ENCODE results near the gene XCR1. TPM values are rescaled to one million over a fixed set of nuclear protein-coding genes. Genes with fewer than 3 reads are reported as not detected.

XCR1 gene
- total RNA-seq, 1 donor from 2014 or later = 0.05 TPM

- Mint-ChIP-seq H3K27ac (peak overlapping the region; percentile 63), H3K4me3 (no peak overlapping the region), H3K36me3 (ENCODE audit: low read depth) (peaks cover 43% of the 10 kb centered on the region), H3K4me1 (peaks cover 71% of the 10 kb centered on the region), H3K9me3 (peaks cover 6% of the 10 kb centered on the region), H3K27me3 (no peaks in the 10 kb centered on the region)
- no peak for DNase-seq
- intact Hi-C loops (cut with micrococcal nuclease) = no loop called here
These were observed 35.9 kb downstream of the XCR1 start for GRCh38 chr3:45991341-45991740.

- no peak for DNase-seq
- intact Hi-C loops (cut with micrococcal nuclease) = no loop called here
- H3K9me3 Mint-ChIP-seq = peaks cover 6% of the 10 kb centered on the region
- peak overlapping the region; percentile 9 for H3K27ac Mint-ChIP-seq
- H3K36me3 Mint-ChIP-seq (ENCODE audit: low read depth) = peaks cover 51% of the 10 kb centered on the region
- H3K4me1 Mint-ChIP-seq = peaks cover 73% of the 10 kb centered on the region
- no peaks in the 10 kb centered on the region for H3K27me3 Mint-ChIP-seq
- H3K4me3 Mint-ChIP-seq = no peak overlapping the region
These were observed 37.1 kb downstream of the XCR1 start for GRCh38 chr3:45990181-45990580.

DNA sequence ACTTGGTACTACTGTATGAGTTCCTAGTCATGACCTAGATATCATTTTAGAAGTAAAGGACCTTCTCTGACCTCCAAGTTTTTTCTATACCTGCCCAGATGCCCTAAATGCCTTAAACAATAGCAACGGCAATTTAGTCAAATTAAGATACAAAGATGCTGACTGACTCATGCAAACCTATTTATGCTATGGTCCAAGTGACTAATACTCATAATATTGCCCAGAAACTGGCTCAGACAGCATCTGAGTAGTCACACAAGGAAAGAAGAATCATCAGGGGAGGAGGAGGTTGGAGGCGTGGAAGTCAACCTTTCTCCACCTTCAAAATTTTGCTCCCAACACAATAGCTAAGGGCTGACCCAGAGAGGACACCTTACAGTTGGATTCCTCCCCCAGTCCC, 38.5 kb downstream of the XCR1 start:
- Mint-ChIP-seq H3K4me3 (no peak overlapping the region), H3K9me3 (peaks cover 6% of the 10 kb centered on the region), H3K27me3 (no peaks in the 10 kb centered on the region), H3K27ac (peak overlapping the region; percentile 72), H3K4me1 (peaks cover 72% of the 10 kb centered on the region), H3K36me3 (ENCODE audit: low read depth) (peaks cover 61% of the 10 kb centered on the region)
- intact Hi-C loops (cut with micrococcal nuclease) = no loop called here
- DNase-seq = no peak

GRCh38 chr3:45988362-45988761, 38.9 kb downstream of the XCR1 start:
- no peak for DNase-seq
- H3K4me3 Mint-ChIP-seq = no peak overlapping the region
- peaks cover 6% of the 10 kb centered on the region for H3K9me3 Mint-ChIP-seq
- H3K27ac Mint-ChIP-seq = peak overlapping the region; percentile 64
- peaks cover 64% of the 10 kb centered on the region for H3K36me3 Mint-ChIP-seq (ENCODE audit: low read depth)
- intact Hi-C loops (cut with micrococcal nuclease) = no loop called here
- peaks cover 70% of the 10 kb centered on the region for H3K4me1 Mint-ChIP-seq
- no peaks in the 10 kb centered on the region for H3K27me3 Mint-ChIP-seq

DNA sequence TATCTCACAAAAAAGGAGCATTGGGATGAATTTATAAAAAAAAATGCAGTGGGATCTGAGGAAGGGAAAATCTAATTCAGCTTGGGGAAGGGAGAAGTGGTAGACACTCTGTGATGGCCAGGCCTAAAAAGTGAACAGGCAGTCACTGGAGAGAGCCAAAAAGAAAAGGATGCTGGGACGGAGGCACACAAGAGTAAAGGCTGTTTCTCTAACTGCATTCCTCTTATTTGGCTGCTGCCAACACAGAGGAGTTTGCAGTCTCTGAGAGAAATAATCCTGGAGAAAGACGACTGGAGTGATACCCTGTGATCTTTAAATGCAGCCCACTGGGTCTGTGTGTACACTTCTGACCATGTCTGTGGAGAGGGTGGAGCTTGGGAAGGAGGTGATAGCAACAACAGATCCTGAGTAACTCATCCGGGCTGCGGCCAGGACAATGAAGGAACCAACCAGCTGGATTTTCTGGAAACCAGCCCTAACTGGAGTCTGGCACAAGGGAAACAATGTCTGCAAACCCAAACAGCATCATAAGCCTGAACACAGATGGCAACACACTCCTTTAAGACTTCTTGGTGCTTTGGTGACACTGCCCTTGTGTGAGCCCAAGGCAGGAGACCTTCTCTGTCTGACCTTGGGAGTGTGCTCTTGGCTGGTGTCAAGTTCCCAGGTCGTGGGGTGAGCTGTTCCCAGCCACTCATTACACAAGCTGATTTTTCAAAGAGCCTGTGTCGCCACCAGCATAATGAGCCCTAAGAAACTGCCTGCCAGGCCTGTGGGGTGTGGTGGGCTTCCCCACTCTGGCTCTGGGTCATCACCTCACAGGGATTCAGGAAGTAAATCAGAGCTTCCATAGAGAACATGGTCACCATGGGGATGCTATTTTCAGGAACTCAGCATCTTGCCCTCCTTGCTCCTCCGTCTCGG, 39.7 kb downstream of the XCR1 start:
- peaks cover 65% of the 10 kb centered on the region for H3K36me3 Mint-ChIP-seq (ENCODE audit: low read depth)
- no peaks in the 10 kb centered on the region for H3K9me3 Mint-ChIP-seq
- no peaks in the 10 kb centered on the region for H3K27me3 Mint-ChIP-seq
- peaks cover 68% of the 10 kb centered on the region for H3K4me1 Mint-ChIP-seq
- DNase-seq = no peak
- peak overlapping the region; percentile 64 for H3K27ac Mint-ChIP-seq
- no peak overlapping the region for H3K4me3 Mint-ChIP-seq
- intact Hi-C loops (cut with micrococcal nuclease) = no loop called here

GRCh38 chr3:45986303-45986982, 40.8 kb downstream of the XCR1 start:
- Mint-ChIP-seq H3K27me3 (no peaks in the 10 kb centered on the region), H3K4me3 (no peak overlapping the region), H3K27ac (peak overlapping the region; percentile 18), H3K4me1 (peaks cover 63% of the 10 kb centered on the region), H3K36me3 (ENCODE audit: low read depth) (peaks cover 67% of the 10 kb centered on the region), H3K9me3 (no peaks in the 10 kb centered on the region)
- intact Hi-C loops (cut with micrococcal nuclease) = no loop called here
- no peak for DNase-seq

GRCh38 chr3:45985532-45986302, 41.6 kb downstream of the XCR1 start:
- H3K36me3 Mint-ChIP-seq (ENCODE audit: low read depth) = peaks cover 68% of the 10 kb centered on the region
- peak overlapping the region; percentile 34 for H3K27ac Mint-ChIP-seq
- intact Hi-C loops (cut with micrococcal nuclease) = no loop called here
- H3K4me3 Mint-ChIP-seq = no peak overlapping the region
- DNase-seq = no peak
- H3K4me1 Mint-ChIP-seq = peaks cover 67% of the 10 kb centered on the region
- H3K27me3 Mint-ChIP-seq = no peaks in the 10 kb centered on the region
- H3K9me3 Mint-ChIP-seq = no peaks in the 10 kb centered on the region

DNA sequence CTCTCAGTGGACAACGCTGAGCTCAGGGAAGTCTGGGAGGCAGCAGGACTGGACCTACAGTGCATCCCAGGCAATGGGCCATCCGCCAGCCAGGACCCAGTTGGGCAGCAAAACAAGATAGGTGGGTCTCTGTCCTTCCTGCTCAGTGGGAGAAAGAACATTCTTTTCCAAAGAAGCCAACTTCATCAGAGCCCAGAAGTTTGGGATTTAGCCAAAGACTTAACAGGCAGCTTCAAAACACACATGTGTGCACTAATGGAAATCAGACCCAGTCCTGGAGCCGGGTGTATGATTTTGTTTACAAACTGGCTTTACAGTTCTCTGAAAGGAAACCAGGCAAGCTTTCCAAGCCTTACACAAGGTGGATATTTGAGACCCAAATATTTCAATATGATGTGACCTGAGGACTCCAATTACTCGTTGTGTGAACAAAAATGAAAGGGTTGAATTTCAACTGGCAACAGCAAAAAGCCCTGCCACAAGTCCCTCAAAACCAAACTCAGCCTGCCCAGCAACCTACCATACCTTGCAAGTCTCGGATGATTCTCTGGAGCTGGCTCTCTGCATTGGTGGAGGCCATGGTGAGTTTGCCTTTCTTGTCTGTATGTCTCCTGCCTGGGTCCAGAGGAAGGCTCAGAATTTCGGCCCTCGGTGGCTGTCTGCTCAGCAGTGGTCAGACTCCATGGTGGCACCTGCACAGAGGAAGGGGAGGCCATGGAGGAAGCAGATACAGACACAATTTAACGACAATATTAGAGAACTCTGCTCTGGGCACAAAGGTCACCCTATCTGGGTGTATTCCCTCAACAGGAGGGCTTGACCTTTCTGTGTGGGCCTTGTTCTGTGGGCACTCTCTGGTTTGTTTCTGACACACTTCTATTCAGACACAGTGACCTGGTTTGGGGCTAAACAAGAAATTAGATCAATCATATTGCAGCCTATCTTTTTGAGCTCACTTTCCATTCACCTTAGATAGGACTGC, 42.7 kb downstream of the XCR1 start:
- DNase-seq = no peak
- H3K27me3 Mint-ChIP-seq = no peaks in the 10 kb centered on the region
- H3K27ac Mint-ChIP-seq = peak overlapping the region; percentile 34
- intact Hi-C loops (cut with micrococcal nuclease) = no loop called here
- no peaks in the 10 kb centered on the region for H3K9me3 Mint-ChIP-seq
- peaks cover 68% of the 10 kb centered on the region for H3K36me3 Mint-ChIP-seq (ENCODE audit: low read depth)
- peaks cover 68% of the 10 kb centered on the region for H3K4me1 Mint-ChIP-seq
- no peak overlapping the region for H3K4me3 Mint-ChIP-seq

DNA sequence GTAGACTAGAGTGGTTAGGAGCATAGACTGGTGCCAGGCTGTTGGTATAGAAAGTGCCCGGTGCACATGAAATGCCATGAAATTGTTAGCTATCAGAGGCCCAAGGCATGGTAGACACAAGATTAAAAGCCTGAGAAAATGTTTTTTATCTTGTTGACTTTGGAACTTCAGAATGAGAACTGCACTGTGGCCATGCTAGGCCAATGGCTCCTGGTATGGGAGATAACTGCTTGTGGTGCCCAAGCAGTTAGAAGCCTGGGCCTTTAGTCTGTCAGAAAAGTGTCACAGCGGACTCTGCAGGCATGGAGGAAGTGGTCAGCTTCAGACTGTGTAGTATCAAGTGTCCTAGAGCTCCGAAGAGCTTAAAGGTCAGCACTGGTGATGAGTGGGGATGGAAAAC, 43.5 kb downstream of the XCR1 start:
- intact Hi-C loops (cut with micrococcal nuclease) = no loop called here
- Mint-ChIP-seq H3K9me3 (no peaks in the 10 kb centered on the region), H3K27ac (no peak overlapping the region), H3K4me1 (peaks cover 70% of the 10 kb centered on the region), H3K4me3 (no peak overlapping the region), H3K36me3 (ENCODE audit: low read depth) (peaks cover 73% of the 10 kb centered on the region), H3K27me3 (no peaks in the 10 kb centered on the region)
- DNase-seq = no peak

GRCh38 chr3:45981346-45982074, 45.8 kb downstream of the XCR1 start:
- H3K4me1 Mint-ChIP-seq = peaks cover 71% of the 10 kb centered on the region
- H3K4me3 Mint-ChIP-seq = peak overlapping the region; percentile 55
- no peaks in the 10 kb centered on the region for H3K27me3 Mint-ChIP-seq
- H3K27ac Mint-ChIP-seq = peak overlapping the region; percentile 78
- H3K9me3 Mint-ChIP-seq = peaks cover 3% of the 10 kb centered on the region
- DNase-seq = no peak
- intact Hi-C loops (cut with micrococcal nuclease) = loop anchor here (1.0 to 2.0 kb wide), 3 partner anchors 12 to 89 kb away; no protein-coding TSS in a partner anchor
- peaks cover 77% of the 10 kb centered on the region for H3K36me3 Mint-ChIP-seq (ENCODE audit: low read depth)

DNA sequence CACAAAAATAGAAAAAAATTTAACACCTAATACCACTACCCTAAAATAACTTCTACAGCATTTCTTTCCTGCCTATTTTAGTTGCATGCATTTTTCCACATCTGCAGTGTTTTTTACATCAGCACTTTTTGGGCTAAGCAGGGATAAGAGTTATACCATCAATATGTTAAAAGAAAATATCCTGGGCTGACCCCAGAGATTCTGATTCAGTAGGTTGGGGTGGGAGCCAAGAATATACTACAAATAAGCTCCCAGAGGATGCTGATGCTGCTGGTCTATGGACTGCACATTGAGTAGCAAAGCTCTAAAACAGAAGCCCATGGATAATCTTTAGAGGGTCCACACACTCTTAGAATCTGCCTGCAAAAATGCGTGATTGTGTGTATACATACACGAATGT, 46.5 kb downstream of the XCR1 start:
- Mint-ChIP-seq H3K9me3 (peaks cover 3% of the 10 kb centered on the region), H3K27me3 (no peaks in the 10 kb centered on the region), H3K27ac (peak overlapping the region; percentile 78), H3K36me3 (ENCODE audit: low read depth) (peaks cover 78% of the 10 kb centered on the region), H3K4me1 (peaks cover 73% of the 10 kb centered on the region), H3K4me3 (peak overlapping the region; percentile 55)
- intact Hi-C loops (cut with micrococcal nuclease) = loop anchor here (1.0 to 2.0 kb wide), 5 partner anchors 12 to 90 kb away; partner anchors contain the start of gene CXCR6
- DNase-seq = no peak

GRCh38 chr3:45980229-45980813, 47.0 kb downstream of the XCR1 start:
- intact Hi-C loops (cut with micrococcal nuclease) = loop anchor here (1.0 to 2.0 kb wide), 4 partner anchors 37 to 90 kb away; partner anchors contain the start of gene CXCR6
- no peak for DNase-seq

More at GRCh38 chr3:45980229-45980813, 47.0 kb downstream of the XCR1 start:
- H3K27ac Mint-ChIP-seq = peak overlapping the region; percentile 95
- peak overlapping the region; percentile 61 for H3K4me3 Mint-ChIP-seq
- peaks cover 3% of the 10 kb centered on the region for H3K9me3 Mint-ChIP-seq
- H3K27me3 Mint-ChIP-seq = no peaks in the 10 kb centered on the region
- peaks cover 80% of the 10 kb centered on the region for H3K36me3 Mint-ChIP-seq (ENCODE audit: low read depth)
- H3K4me1 Mint-ChIP-seq = peaks cover 76% of the 10 kb centered on the region

Measured in activated CD4-positive, alpha-beta T cell treated with anti-CD3 and anti-CD28 coated beads, Interleukin-2, amount 10 ng/mL, durations not matched to agents 24 days and 14 days (primary cell).